SH-SY5Y (cell line): ENCODE data around the gene FBXO10.

Experiments
- GATA2 ChIP-seq: IDR thresholded peaks from 2 replicates; pipeline ENCODE4 v1.6.1; 2011; ENCODE audit warnings: mild to moderate bottlenecking, low read depth, low read length
- GATA3 ChIP-seq: IDR thresholded peaks from 2 replicates; pipeline ENCODE4 v1.6.1; 2011; ENCODE audit warnings: low read depth, mild to moderate bottlenecking, low read length, moderate library complexity

GRCh38 chr9:37582548-37583157 lies 6.5 kb upstream of the FBXO10 start:
- no peak for TF ChIP-seq GATA2
- no peak for TF ChIP-seq GATA3
